H1 (cell line): ENCODE data around the gene LHX8.

Source experiments
- CBX5 ChIP-seq: fragments of 300-800, 300-1000 bp; sonication (generic); IDR thresholded peaks from 2 replicates; pipeline ENCODE4 v1.7.1; 2016; ENCODE audit warnings: antibody characterized with exemption, low read length, low read depth
- EP300 ChIP-seq, 2 experiments: IDR thresholded peaks; 1 replicate in 1 of 2; 2 replicates in 1 of 2; pipeline ENCODE4 v1.6.1; 2011 to 2012; ENCODE audit warnings: low read depth in 2 of 2, low read length in 2 of 2, mild to moderate bottlenecking in 2 of 2, borderline replicate concordance in 1 of 2, inconsistent platforms in 1 of 2, moderate library complexity in 1 of 2
- EZH2 ChIP-seq: fragments of 200-600 bp; sonication (generic); IDR thresholded peaks from 2 replicates; pipeline ENCODE4 v1.7.1; 2012; ENCODE audit warnings: low read depth, mild to moderate bottlenecking, moderate library complexity, low read length, inconsistent platforms; ENCODE audit not compliant: severe bottlenecking
- GABPA ChIP-seq: IDR thresholded peaks from 2 replicates; pipeline ENCODE4 v1.6.1; 2011; ENCODE audit warnings: mild to moderate bottlenecking, low read length, moderate library complexity, borderline replicate concordance; ENCODE audit not compliant: insufficient read depth
- JUND ChIP-seq: IDR thresholded peaks from 2 replicates; pipeline ENCODE4 v1.6.1; 2011; ENCODE audit warnings: mild to moderate bottlenecking, improper control_type of control experiment, low read length
- MAFK ChIP-seq: IDR thresholded peaks from 2 replicates; pipeline ENCODE4 v1.6.1; 2012; ENCODE audit warnings: low read depth, mild to moderate bottlenecking, improper control_type of control experiment, low read length
- PHF8 ChIP-seq: fragments of 200-600 bp; sonication (generic); conservative IDR thresholded peaks from 2 replicates; pipeline ENCODE4 v1.7.1; 2012; ENCODE audit warnings: low read depth, mild to moderate bottlenecking, inconsistent platforms, low read length, moderate library complexity
- POLR2AphosphoS5 ChIP-seq: IDR thresholded peaks from 2 replicates; pipeline ENCODE4 v1.6.1; 2011; ENCODE audit warnings: low read depth, low read length
- SP1 ChIP-seq: IDR thresholded peaks from 2 replicates; pipeline ENCODE4 v1.6.1; 2011; ENCODE audit warnings: low read depth, low read length
- TBP ChIP-seq: IDR thresholded peaks from 2 replicates; pipeline ENCODE4 v1.6.1; 2011; ENCODE audit warnings: low read depth, low read length, improper control_type of control experiment
- TF ChIP-seq, protein P1 (sequence below), 3 experiments: IDR thresholded peaks; 1 replicate in 2 of 3; 2 replicates in 1 of 3; pipeline versions ENCODE4 v1.5.1 to v1.6.1; 2011; ENCODE audit warnings: low read length in 3 of 3, mild to moderate bottlenecking in 3 of 3, inconsistent platforms in 2 of 3, low read depth in 1 of 3, moderate library complexity in 1 of 3; ENCODE audit not compliant: insufficient read depth in 1 of 3; ENCODE audit errors: control extremely low read depth in 1 of 3

DNA sequence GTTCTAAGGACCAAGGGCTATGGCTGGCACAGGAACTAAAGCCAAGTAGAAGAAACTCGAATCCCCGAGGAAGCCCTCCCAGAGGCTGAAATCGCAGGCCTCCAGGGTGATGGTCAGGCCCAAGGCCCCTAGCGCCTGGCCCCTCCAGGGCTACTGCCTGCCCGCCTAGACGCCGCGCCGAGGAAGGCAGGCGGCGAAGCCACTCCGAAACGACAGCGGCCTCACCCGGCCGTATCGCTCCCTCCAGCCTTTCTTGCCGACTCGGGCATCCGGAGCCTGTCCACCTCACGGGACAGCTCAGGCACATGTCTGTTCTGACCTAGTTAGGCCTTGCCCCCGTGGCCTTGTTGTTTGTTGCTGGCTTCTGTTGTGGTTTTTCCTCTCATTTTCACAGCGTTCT lies 9.7 kb upstream of the LHX8 start:
- TF ChIP-seq, protein P1, sequence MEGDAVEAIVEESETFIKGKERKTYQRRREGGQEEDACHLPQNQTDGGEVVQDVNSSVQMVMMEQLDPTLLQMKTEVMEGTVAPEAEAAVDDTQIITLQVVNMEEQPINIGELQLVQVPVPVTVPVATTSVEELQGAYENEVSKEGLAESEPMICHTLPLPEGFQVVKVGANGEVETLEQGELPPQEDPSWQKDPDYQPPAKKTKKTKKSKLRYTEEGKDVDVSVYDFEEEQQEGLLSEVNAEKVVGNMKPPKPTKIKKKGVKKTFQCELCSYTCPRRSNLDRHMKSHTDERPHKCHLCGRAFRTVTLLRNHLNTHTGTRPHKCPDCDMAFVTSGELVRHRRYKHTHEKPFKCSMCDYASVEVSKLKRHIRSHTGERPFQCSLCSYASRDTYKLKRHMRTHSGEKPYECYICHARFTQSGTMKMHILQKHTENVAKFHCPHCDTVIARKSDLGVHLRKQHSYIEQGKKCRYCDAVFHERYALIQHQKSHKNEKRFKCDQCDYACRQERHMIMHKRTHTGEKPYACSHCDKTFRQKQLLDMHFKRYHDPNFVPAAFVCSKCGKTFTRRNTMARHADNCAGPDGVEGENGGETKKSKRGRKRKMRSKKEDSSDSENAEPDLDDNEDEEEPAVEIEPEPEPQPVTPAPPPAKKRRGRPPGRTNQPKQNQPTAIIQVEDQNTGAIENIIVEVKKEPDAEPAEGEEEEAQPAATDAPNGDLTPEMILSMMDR (IDR thresholded peaks at IDR 0.05; ENCODE audit: control extremely low read depth in 1 of 3, insufficient read depth in 1 of 3, low read depth in 1 of 3, low read length in 3 of 3): peak; percentile 23 to 30 (median 27); a peak in 3 of 4 replicates
- TF ChIP-seq POLR2AphosphoS5: no peak
- TF ChIP-seq CBX5: no peak
- TF ChIP-seq EP300 (IDR thresholded peaks at IDR 0.05; ENCODE audit: borderline replicate concordance in 1 of 2, low read depth in 2 of 2, low read length in 2 of 2): no peak
- TF ChIP-seq PHF8: no peak
- TF ChIP-seq GABPA: no peak
- TF ChIP-seq MAFK: no peak
- TF ChIP-seq JUND: no peak
- no peak for TF ChIP-seq EZH2
- TF ChIP-seq TBP: no peak
- TF ChIP-seq SP1: no peak
